Heart left ventricle (tissue), 16 donors: ENCODE results near the gene RPS6KA2. TPM values are rescaled to one million over a fixed set of nuclear protein-coding genes. Genes with fewer than 3 reads are reported as not detected.
A peak's percentile ranks its signal among the peaks of the same experiment; 100 is the strongest.

ENCODE experiments used
- ATAC-seq, 4 donors: fragments of 200-7000 bp; cut with Tn5 transposase; one replicate each; pipeline ENCODE4 v1.9.1; 2020 to 2022; ENCODE audit warnings: moderate library complexity in 4 of 4, mild to moderate bottlenecking in 3 of 4, moderate number of reproducible peaks in 1 of 4
- DNase-seq, 5 donors: peaks; one replicate each; pipeline ENCODE4 v3.0.0-alpha.2; 2020
- H3K27ac ChIP-seq, 12 donors: fragments of 200-600 bp; sonication (generic) in 4 of 12; one replicate each; pipeline versions ENCODE4 v1.5.0 to v1.8.0; 2016 to 2022; ENCODE audit warnings: mild to moderate bottlenecking in 2 of 12
- H3K27me3 ChIP-seq, 9 donors: fragments of 200-600 bp; sonication (generic) in 2 of 9; one replicate each; pipeline versions ENCODE4 v1.5.1 to v1.8.0; 2016 to 2022; ENCODE audit warnings: mild to moderate bottlenecking in 3 of 9
- H3K36me3 ChIP-seq, 9 donors: fragments of 200-600 bp; sonication (generic) in 2 of 9; one replicate each; pipeline versions ENCODE4 v1.5.0 to v1.8.0; 2018 to 2022; ENCODE audit warnings: mild to moderate bottlenecking in 2 of 9
- H3K4me1 ChIP-seq, 12 donors: fragments of 200-600 bp; sonication (generic) in 4 of 12; one replicate each; pipeline versions ENCODE4 v1.5.0 to v1.8.0; 2016 to 2022; ENCODE audit warnings: mild to moderate bottlenecking in 3 of 12
- H3K4me3 ChIP-seq, 12 donors: fragments of 200-600 bp; sonication (generic) in 4 of 12; one replicate each; pipeline versions ENCODE4 v1.5.0 to v1.8.0; 2017 to 2022; ENCODE audit warnings: mild to moderate bottlenecking in 9 of 12, moderate library complexity in 4 of 12
- H3K9me3 ChIP-seq, 12 donors: fragments of 200-600 bp; sonication (generic) in 4 of 12; one replicate each; pipeline versions ENCODE4 v1.5.0 to v1.8.0; 2016 to 2022; ENCODE audit warnings: mild to moderate bottlenecking in 1 of 12
- POLR2A ChIP-seq, 2 donors: fragments of 450-650 bp; IDR thresholded peaks; one replicate each; pipeline ENCODE4 v1.6.1; 2017; ENCODE audit warnings: antibody characterized with exemption in 2 of 2, mild to moderate bottlenecking in 2 of 2, moderate library complexity in 2 of 2
- WGBS, 4 donors: extraction: QIAGEN DNeasy Blood & Tissue Kit in 2 of 4; methylation state at CpG; one replicate each; pipeline versions ENCODE4 v1.1.5 to v1.1.7; 2013 to 2018; 5-methylcytosine and 5-hydroxymethylcytosine counted together
- intact Hi-C, 10 donors: fragments of 100-400 bp; cut with DNase I; formaldehyde crosslinking; loops; one replicate each; pipeline versions ENCODE4 v1.11.1 to v1.14.2; 2022
- polyA plus RNA-seq, 2 donors: library from polyadenylated mRNA; stranded (reverse); fragments of 200-250 nt; gene quantifications; one replicate each; pipeline ENCODE4 v1.2.3, GENCODE V29; 2013
- total RNA-seq, 9 donors: library from RNA; depleted of rRNA in 2 of 9; stranded (reverse); fragments of >200 nt in 2 of 9; fragmentation: NEBNext Ultra II Directional in 3 of 9; extraction: Animal tissue kit (Norgen Biotek cat#: 25700) in 3 of 9; gene quantifications; one replicate each; pipeline versions ENCODE4 v1.1.0 to v1.2.4, GENCODE V29; 2016 to 2023
- TF ChIP-seq, protein P1 (sequence below), 12 donors: fragments of 200-600 bp; sonication (generic) in 4 of 12; IDR thresholded peaks; one replicate each; pipeline versions ENCODE4 v1.5.0 to v1.8.0; 2018 to 2022; ENCODE audit warnings: antibody characterized with exemption in 12 of 12, mild to moderate bottlenecking in 5 of 12
- donor health status: ischemic (EF 13 %, LVEDD 7.1; RV severe dilation, severe dysfunction).
- donor health status: healthy with polysubstance abuse.
- donor health status: DM: no; HTN: yes; CAD: no.
- donor health status: DM: no; HTN: no; CAD: no.
- donor health status: ischemic (EF 25% LVEDD 6.9; RV normal size, moderate dysfunction).
- donor health status: ischemic (EF 25% LVEDD 5.7; RV mildly dilated, moderate dysfunction).
- donor health status: healthy.
- donor health status: DM: yes; HTN: yes; CAD: no.
- donor health status: ischemic (EF 35%, LVEDD 5.7; RV mildly dilated, moderate dysfunction).
- donor health status: nonischemic (EF 11% LVEDD 7.7; RV severe dilation, severe dysfunction).
- donor health status: DM: yes; HTN: yes; CAD: no.
- donor health status: PGD.
- donor health status: ischemic (EF 29% LVEDD 5.4; RV normal size, mild dysfunction).
- donor health status: nonischemic (EF 23%, LVEDD 6.1; RV moderate dilation, normal function).

RPS6KA2 gene
- total and polyA plus RNA-seq, 11 donors: 23.0 to 171 (median 91.6) TPM

DNA sequence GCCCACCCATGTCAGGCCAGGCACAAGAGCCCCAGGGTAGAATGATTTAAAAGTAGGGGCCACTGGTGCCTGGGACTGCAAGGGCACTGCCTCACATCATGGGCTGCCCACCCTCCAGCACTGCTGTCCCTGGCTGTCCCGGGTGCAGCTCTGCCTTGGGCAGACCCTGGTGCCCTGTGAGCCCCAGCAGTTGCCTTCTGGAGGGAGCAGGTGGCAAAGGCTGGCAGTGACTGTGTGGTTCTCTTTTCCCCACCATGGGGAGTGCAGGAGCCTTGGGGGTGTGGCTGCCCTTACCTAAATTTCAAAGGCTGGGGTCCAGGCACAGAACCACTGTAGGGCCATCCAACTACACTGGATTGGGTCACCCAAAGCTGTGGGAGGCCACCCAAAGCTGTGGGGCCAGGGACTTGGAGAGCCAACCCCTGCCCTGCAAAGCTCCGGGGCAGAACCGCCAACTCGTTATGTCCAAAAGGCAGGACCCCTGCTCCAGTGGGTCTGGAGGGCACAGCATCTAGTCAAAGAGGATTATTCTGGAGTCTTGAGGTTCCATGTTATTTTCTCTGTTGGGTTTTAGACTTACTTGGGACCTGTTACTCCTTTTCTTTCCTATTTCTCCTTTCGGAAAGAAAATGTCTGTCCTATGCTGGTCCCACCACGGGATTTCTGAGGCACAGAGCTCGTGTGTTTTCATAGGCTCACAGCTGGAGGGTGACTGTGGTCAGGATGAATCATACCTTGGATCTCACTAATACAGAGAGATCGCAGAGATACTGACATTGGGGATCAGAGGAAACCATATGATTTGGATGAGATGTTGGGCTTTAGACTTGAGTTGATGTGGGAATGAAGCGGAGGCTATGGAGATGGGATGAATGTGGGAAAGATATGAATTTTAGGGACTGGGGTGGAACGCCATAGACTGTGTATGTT, 105.9 kb downstream of the RPS6KA2 start:
- no peak for ATAC-seq

DNA sequence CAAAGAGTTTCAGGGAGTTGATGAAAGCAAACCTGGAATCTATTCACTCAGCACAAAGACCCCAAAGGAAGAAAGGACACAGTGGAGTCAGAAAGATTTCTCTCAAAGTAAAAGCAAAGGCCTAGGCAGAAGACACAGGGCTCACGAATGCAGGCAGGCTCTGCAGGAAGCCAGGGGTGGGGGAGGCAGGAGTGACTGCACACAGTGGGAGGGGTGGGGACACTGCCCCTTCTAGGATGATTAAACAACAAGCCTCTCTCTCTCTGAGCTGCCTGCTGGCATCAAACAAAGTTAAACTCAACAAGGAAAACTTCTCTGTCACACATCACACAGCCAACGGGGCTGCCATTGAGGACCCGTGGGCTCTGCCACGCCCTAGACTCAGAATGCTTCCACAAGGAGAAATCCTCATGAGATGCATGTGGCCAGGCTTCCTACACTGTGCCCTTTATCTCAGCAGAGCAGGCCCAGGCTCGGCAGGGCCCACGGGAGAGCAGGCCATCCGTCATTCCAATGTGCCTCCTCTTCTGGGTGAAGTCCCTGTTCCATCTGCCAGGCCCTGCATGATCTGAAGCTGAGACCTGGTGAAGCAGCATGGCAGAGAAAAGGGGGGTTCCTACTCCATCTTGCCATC, 110.7 kb downstream of the RPS6KA2 start:
- WGBS, 4 donors: 72 to 78% (median 74%) methylated on average over 7 of the region's 7 CpGs
- H3K27me3 ChIP-seq: no peaks in the 10 kb centered on the region
- peaks cover 0 to 20% (median 0%) of the 10 kb centered on the region in 9 donors for H3K36me3 ChIP-seq
- ATAC-seq (no peak), DNase-seq (no peak)
- H3K4me1 ChIP-seq: peaks cover 0 to 7% (median 0%) of the 10 kb centered on the region in 12 donors
- H3K4me3 ChIP-seq: no peak overlapping the region
- H3K27ac ChIP-seq: no peak overlapping the region
- no peaks in the 10 kb centered on the region for H3K9me3 ChIP-seq
- TF ChIP-seq, protein P1, sequence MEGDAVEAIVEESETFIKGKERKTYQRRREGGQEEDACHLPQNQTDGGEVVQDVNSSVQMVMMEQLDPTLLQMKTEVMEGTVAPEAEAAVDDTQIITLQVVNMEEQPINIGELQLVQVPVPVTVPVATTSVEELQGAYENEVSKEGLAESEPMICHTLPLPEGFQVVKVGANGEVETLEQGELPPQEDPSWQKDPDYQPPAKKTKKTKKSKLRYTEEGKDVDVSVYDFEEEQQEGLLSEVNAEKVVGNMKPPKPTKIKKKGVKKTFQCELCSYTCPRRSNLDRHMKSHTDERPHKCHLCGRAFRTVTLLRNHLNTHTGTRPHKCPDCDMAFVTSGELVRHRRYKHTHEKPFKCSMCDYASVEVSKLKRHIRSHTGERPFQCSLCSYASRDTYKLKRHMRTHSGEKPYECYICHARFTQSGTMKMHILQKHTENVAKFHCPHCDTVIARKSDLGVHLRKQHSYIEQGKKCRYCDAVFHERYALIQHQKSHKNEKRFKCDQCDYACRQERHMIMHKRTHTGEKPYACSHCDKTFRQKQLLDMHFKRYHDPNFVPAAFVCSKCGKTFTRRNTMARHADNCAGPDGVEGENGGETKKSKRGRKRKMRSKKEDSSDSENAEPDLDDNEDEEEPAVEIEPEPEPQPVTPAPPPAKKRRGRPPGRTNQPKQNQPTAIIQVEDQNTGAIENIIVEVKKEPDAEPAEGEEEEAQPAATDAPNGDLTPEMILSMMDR (IDR thresholded peaks at IDR 0.05): no peak
- no peak for TF ChIP-seq POLR2A (IDR thresholded peaks at IDR 0.05)
- intact Hi-C loops: no loop called here

More for the DNA sequence above, 105.9 kb downstream of the RPS6KA2 start:
- DNase-seq: no peak
- H3K36me3 ChIP-seq: peaks cover 0 to 26% (median 11%) of the 10 kb centered on the region in 9 donors
- 91 to 99% (median 97%) methylated on average over 10 of the region's 10 CpGs for WGBS, 4 donors
- H3K4me3 ChIP-seq: no peak overlapping the region
- TF ChIP-seq POLR2A (IDR thresholded peaks at IDR 0.05): no peak
- TF ChIP-seq, protein P1 (IDR thresholded peaks at IDR 0.05): no peak
- H3K4me1 ChIP-seq: no peaks in the 10 kb centered on the region
- no peaks in the 10 kb centered on the region for H3K27me3 ChIP-seq
- intact Hi-C loops: no loop called here
- H3K9me3 ChIP-seq: no peaks in the 10 kb centered on the region
- H3K27ac ChIP-seq: no peak overlapping the region

DNA sequence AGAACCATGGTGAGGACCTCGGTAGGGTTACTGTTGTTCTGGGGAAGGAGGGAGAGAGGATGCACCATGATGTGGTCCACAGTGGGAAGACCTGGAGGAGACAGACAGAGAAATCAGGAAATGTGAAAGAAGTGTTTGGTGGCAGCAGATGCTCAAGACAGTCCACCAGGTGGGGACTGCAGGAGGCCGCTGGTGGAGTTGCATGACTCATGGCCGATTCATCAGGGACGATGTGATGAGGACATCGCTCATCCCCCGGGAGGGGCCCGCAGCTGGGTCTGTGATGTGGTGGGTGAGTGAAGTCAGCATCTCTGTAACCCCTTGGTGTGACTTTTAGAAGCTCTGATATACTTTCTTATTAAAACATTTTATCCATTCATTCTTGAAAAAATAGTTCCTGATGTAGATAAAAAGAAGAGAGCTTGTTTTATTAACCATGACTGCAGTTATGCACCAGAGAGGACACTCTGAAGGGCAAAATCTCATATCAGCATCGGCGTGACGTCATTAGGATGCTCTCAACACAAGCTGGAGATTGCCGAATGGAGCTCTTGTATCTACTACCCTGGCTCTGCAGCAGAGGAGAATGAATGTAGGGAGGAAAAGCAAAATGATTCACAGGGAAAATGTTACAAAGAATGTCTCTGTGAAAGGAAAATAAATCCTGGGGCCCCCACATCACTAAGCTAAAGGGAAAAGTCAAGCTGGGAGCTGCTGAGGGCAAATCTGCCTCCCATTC, 111.8 kb downstream of the RPS6KA2 start:
- Histone ChIP-seq H3K27me3 (no peaks in the 10 kb centered on the region), H3K36me3 (peaks cover 0 to 27% (median 0%) of the 10 kb centered on the region in 9 donors), H3K9me3 (no peaks in the 10 kb centered on the region), H3K4me3 (no peak overlapping the region), H3K4me1 (peaks cover 0 to 7% (median 0%) of the 10 kb centered on the region in 12 donors), H3K27ac (no peak overlapping the region)
- 56 to 59% (median 58%) methylated on average over 11 of the region's 11 CpGs for WGBS, 4 donors
- no peak for TF ChIP-seq POLR2A (IDR thresholded peaks at IDR 0.05)
- TF ChIP-seq, protein P1 (IDR thresholded peaks at IDR 0.05): peak in 2 of 12 donors; percentile 9 to 26
- intact Hi-C loops: no loop called here
- ATAC-seq (peak in 3 of 4 donors; percentile 34 to 63 (median 40)), DNase-seq (peak in 1 of 5 donors; percentile 39)
